NB4 (cell line): ENCODE measurements around the gene PRB2.

Experiments
- CTCF ChIP-seq: IDR thresholded peaks from one replicate; pipeline ENCODE4 v1.5.1; 2012; ENCODE audit warnings: low read depth, low read length
- MYC ChIP-seq: IDR thresholded peaks from 2 replicates; pipeline ENCODE4 v1.6.1; 2011; ENCODE audit warnings: low read depth, low read length
- POLR2A ChIP-seq: IDR thresholded peaks from 2 replicates; pipeline ENCODE4 v1.6.1; 2011; ENCODE audit warnings: mild to moderate bottlenecking; ENCODE audit not compliant: insufficient read length; ENCODE audit errors: extremely low read depth

- TF ChIP-seq CTCF (no peak), POLR2A (no peak), MYC (no peak)
Observed at GRCh38 chr12:11361151-11361550, 34.2 kb downstream of the PRB2 start.
